Ureter (tissue), 1 donor: ENCODE results near the gene IGFL4. TPM values are rescaled to one million over a fixed set of nuclear protein-coding genes. Genes with fewer than 3 reads are reported as not detected.

Experiments
- DNase-seq: peaks from one replicate; pipeline ENCODE4 v3.0.0-alpha.2; 2020; ENCODE audit warnings: low spot score
- total RNA-seq: library from RNA; stranded (reverse); gene quantifications from one replicate; pipeline ENCODE4 v1.2.4, GENCODE V29; 2023
- donor health status: DM: yes; HTN: yes; CAD: no.

IGFL4 gene
- total RNA-seq, 1 donor from 2014 or later: not detected

GRCh38 chr19:46063201-46063600 lies 22.4 kb upstream of the IGFL4 start:
- no peak for DNase-seq

GRCh38 chr19:46060012-46060411 lies 19.2 kb upstream of the IGFL4 start:
- no peak for DNase-seq

- no peak for DNase-seq
Observed at GRCh38 chr19:46058778-46059177, 18.0 kb upstream of the IGFL4 start.

GRCh38 chr19:46056536-46056935 lies 15.7 kb upstream of the IGFL4 start:
- no peak for DNase-seq

GRCh38 chr19:46052896-46053295 lies 12.1 kb upstream of the IGFL4 start:
- DNase-seq: no peak

- DNase-seq: no peak
Observed at GRCh38 chr19:46049597-46049996, 8.8 kb upstream of the IGFL4 start.

GRCh38 chr19:46043519-46043918 lies 2.7 kb upstream of the IGFL4 start:
- no peak for DNase-seq

- DNase-seq: no peak
Observed at GRCh38 chr19:46042252-46042883, 1.6 kb upstream of the IGFL4 start.

- DNase-seq: no peak
Observed at GRCh38 chr19:46040125-46040524, 677 bp downstream of the IGFL4 start.

- DNase-seq: no peak
Observed at GRCh38 chr19:46036744-46037128, 4.1 kb downstream of the IGFL4 start.

- DNase-seq: peak; percentile 35
Observed at GRCh38 chr19:46035986-46036743, 4.6 kb downstream of the IGFL4 start.

GRCh38 chr19:46035546-46035945 lies 5.3 kb downstream of the IGFL4 start:
- DNase-seq: peak; percentile 19

- DNase-seq: peak; percentile 32
Observed at GRCh38 chr19:46033401-46033800, 7.4 kb downstream of the IGFL4 start.

- DNase-seq: peak; percentile 30
Observed at GRCh38 chr19:46032597-46033025, 8.2 kb downstream of the IGFL4 start.

- DNase-seq: peak; percentile 10
Observed at GRCh38 chr19:46031781-46032596, 8.8 kb downstream of the IGFL4 start.

- DNase-seq: no peak
Observed at GRCh38 chr19:46030812-46031550, 9.8 kb downstream of the IGFL4 start.

- DNase-seq: no peak
Observed at GRCh38 chr19:46025835-46026234, 15.0 kb downstream of the IGFL4 start.

- peak; percentile 17 for DNase-seq
Observed at GRCh38 chr19:46023311-46023779, 17.5 kb downstream of the IGFL4 start.

- no peak for DNase-seq
Observed at GRCh38 chr19:46022431-46023310, 18.1 kb downstream of the IGFL4 start, which contains the start of gene PGLYRP1. Gene PGLYRP1 (minus strand): TSS chr19:46023053. CDS start chr19:46023021, 32 bp downstream.

- no peak for DNase-seq
Observed at GRCh38 chr19:46022061-46022430, 18.8 kb downstream of the IGFL4 start.
